ENCODE measurements around the gene SLC7A11.

Gene SLC7A11

DNA sequence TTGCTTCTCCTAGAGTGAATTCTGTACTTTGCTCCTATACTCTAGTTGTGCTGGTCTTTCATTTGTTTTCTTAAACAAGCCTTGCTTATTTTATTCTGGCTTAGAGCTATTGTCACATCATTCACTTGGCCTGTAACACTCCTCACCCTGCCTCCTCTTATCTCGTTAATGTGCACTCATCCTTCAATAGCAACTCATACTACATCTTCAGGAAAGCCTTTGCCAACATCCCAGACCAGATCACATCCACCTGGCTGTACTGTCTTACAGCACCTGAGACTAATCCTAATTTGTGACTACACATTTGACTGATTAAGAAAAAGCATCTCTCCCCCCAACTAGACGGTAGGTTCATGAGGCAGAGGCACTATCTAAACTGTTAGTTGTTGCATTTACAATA is 80.8 kb downstream of the SLC7A11 start:
- DNase-seq: no peak

DNA sequence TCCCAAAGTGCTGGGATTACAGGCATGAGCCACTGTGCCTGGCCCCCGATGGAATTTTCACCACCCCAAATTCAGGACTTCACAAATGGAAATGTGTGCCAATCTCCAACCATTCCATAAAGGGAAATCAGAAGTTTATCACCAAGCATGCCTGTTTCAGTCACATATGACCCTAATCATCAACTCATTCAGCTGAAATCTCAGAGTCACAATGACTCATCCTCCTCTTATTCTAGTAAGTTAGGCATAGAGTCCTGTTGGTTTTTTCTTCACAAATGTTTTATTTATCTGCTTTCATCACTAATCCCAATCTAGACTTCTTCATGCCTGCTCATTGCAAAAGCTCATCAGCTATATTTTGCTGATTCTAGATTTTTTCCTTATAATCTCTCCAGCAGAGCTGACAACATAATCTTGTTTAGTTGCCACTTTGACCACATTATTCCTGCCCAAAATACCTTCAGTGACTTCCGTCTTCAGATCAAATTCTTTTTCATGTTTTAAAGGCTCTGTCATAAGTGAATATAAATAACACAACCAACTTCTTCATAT is 83.3 kb downstream of the SLC7A11 start:
- DNase-seq: no peak

DNA sequence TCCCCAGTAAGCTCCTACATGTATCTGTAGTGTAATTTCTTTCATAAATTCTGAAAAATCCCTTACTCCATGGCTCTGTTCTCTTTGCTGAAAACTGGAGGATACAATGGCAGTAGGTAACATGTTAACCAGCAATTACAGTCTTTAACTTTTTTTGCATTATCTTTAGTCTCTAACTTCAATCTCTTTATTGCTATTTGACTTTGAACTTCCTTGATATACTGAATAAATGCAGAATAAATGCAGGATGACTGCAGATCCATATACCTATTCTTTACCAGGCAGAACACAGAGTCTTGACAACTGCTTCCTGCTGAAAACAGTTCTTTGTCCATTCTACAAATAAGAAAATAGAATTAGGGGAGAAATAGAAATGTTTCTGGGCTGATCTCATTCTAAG is 101.3 kb downstream of the SLC7A11 start:
- no peak for DNase-seq

DNA sequence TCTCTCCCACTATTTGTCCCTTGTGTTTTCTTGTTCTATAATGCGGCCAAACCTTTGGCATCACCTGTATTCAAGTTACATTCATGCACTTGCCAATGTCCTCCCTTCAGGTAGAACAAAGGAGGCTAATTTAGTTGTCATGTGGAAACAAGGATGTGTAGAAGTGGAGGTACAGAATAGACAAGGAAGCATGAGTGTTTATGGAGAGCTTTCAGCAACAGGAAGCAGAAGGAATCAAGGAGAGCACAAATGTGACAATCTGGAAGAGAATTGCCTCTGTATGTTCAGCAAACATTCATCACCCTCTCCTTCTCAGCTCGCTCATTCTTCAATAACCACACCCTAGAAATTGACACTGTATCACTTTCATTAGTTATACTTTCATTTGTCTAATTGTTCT is 103.4 kb downstream of the SLC7A11 start:
- DNase-seq: no peak

DNA sequence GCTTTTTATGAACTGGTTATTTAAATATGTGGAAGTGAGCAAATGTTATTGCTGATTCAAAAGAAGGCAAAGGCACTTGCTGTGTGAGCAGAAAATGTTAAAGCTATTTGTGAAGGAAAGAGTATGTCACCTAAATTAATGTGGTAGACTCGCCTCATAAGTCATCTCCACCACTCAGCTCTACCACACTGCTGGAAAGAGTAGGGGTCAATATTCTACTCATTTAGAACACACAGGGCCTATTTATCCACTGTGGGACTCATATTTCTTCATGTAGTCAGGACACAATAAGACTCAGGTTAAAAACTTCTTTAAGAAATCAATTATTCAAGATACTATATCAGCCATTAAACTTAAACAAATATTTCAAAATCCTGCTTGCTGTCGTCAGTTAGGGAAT is 106.5 kb downstream of the SLC7A11 start:
- no peak for DNase-seq

DNA sequence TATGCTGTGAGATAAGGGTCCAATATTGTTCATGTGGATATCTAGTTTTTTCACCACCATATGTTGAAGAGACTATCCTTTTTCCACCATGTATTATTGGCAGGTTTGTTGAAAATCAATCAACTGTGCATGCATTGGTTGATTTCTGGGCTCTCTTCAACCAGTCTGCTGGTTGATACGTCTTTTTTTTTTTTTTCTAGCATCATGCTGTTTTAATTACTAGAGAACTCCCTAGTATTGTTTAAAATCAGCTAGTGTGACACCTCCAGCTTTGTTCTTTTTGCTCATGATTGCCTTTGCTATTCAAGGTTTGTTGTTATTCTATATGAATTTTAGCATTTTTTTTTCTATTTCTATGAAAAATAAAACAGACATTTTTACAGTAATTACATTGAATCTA is 123.9 kb downstream of the SLC7A11 start:
- DNase-seq: no peak

DNA sequence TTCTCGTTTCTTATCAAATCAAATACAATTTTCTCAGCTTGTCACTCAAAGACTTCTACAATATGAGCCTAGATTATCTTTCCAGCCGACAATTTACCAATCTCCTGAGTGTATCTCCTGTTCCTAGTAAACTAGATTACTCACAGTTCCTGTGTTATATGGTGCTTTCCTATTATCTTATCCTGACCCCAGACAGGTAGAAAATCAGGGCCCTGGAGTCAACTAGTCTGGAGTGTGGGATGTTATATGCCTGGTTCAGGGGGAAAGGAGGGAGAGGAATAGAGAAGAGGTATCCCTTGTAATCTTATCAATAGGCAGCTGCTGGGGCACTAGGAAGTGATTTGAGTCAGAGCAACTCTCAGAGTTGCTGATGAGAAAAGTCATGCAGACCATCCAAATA is 127.1 kb downstream of the SLC7A11 start:
- no peak for DNase-seq

DNA sequence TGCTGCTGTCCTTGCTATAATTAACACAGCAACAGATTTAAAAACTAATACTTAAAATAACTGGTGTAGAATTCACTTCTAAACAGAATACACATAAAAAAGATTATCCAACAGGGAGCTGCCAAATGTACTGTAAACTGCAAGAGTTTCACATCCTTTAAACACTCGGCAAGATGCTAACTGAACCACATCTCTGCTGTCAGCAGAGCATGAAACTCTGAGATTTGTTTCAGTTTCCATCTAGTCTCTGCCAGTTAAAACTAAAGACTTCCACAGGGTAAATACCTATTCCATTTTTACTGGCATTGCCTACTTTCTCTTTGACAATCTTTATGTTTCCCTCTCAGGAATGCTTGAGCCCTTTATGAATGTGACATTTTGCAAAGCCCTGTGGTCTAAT is 127.7 kb downstream of the SLC7A11 start:
- DNase-seq: no peak
